HepG2 (cell line): Measurements from ENCODE around the gene CALR.

Experiments
- EZH2 ChIP-seq: conservative IDR thresholded peaks from 2 replicates; pipeline ENCODE4 v1.6.1; 2012; ENCODE audit warnings: mild to moderate bottlenecking, low read depth, low read length, moderate library complexity
- ZNF496 ChIP-seq: sonication (generic); formaldehyde crosslinking; IDR thresholded peaks from 2 replicates; pipeline ENCODE4 v1.8.1; 2023; ENCODE audit warnings: mild to moderate bottlenecking, moderate library complexity, missing genetic modification reagents; ENCODE audit not compliant: insufficient replicate concordance
- ZNF678 ChIP-seq: sonication (generic); formaldehyde crosslinking; IDR thresholded peaks from 2 replicates; pipeline ENCODE4 v1.4.0; 2020; ENCODE audit warnings: mild to moderate bottlenecking, missing genetic modification reagents
- TF ChIP-seq, protein P1 (sequence below): sonication (generic); formaldehyde crosslinking; IDR thresholded peaks from 2 replicates; pipeline ENCODE4 v1.5.0; 2020; ENCODE audit warnings: mild to moderate bottlenecking, missing genetic modification reagents, moderate library complexity
- TF ChIP-seq, protein P2 (sequence below): IDR thresholded peaks from 2 replicates; pipeline ENCODE4 v1.6.1; 2012; ENCODE audit warnings: inconsistent platforms

- TF ChIP-seq EZH2 (no peak), ZNF678 (CRISPR knock-in tag) (no peak), ZNF496 (CRISPR knock-in tag) (no peak)
- TF ChIP-seq, protein P1, sequence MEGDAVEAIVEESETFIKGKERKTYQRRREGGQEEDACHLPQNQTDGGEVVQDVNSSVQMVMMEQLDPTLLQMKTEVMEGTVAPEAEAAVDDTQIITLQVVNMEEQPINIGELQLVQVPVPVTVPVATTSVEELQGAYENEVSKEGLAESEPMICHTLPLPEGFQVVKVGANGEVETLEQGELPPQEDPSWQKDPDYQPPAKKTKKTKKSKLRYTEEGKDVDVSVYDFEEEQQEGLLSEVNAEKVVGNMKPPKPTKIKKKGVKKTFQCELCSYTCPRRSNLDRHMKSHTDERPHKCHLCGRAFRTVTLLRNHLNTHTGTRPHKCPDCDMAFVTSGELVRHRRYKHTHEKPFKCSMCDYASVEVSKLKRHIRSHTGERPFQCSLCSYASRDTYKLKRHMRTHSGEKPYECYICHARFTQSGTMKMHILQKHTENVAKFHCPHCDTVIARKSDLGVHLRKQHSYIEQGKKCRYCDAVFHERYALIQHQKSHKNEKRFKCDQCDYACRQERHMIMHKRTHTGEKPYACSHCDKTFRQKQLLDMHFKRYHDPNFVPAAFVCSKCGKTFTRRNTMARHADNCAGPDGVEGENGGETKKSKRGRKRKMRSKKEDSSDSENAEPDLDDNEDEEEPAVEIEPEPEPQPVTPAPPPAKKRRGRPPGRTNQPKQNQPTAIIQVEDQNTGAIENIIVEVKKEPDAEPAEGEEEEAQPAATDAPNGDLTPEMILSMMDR: no peak
- TF ChIP-seq, protein P2, sequence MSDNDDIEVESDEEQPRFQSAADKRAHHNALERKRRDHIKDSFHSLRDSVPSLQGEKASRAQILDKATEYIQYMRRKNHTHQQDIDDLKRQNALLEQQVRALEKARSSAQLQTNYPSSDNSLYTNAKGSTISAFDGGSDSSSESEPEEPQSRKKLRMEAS: no peak
Observed at GRCh38 chr19:12954612-12954962, 16.2 kb downstream of the CALR start.
